ENCODE data around the gene CAMK1D.

CAMK1D gene

DNA sequence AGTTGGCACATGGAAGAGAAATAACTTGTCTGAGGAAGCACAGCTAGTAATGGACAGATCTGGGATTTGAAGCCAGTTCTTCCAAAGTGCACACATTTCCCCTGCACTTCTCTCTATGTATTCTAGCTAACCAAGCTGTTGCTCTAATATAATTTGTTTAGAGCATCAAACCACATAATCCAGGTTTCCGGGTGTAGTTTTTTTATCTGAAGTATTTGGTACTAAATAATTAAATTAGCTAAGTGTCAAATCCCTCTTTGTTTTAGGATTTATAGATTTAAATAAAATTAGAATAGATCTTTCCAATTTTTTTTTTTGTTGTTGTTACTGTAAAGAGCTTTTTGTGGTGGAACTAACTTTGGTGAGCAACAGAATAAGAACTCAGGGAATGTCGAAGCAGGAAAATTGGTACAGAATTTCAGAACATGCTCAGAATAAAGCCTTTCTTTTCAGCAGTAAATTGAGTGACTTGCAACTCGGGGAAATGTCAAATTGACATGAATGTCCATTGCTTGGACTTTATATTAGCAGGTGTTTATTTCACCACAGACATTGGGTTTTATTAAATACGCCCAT is 33.7 kb downstream of the CAMK1D start:
- DNase-seq (ENCODE audit: low read depth): no peak
- H3K4me3 ChIP-seq (ENCODE audit: low read depth, low read length): no peak overlapping the region
- TF ChIP-seq, protein P1, sequence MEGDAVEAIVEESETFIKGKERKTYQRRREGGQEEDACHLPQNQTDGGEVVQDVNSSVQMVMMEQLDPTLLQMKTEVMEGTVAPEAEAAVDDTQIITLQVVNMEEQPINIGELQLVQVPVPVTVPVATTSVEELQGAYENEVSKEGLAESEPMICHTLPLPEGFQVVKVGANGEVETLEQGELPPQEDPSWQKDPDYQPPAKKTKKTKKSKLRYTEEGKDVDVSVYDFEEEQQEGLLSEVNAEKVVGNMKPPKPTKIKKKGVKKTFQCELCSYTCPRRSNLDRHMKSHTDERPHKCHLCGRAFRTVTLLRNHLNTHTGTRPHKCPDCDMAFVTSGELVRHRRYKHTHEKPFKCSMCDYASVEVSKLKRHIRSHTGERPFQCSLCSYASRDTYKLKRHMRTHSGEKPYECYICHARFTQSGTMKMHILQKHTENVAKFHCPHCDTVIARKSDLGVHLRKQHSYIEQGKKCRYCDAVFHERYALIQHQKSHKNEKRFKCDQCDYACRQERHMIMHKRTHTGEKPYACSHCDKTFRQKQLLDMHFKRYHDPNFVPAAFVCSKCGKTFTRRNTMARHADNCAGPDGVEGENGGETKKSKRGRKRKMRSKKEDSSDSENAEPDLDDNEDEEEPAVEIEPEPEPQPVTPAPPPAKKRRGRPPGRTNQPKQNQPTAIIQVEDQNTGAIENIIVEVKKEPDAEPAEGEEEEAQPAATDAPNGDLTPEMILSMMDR (IDR thresholded peaks at IDR 0.05; ENCODE audit: insufficient read depth, low read depth, low read length, missing control alignments): no peak

DNA sequence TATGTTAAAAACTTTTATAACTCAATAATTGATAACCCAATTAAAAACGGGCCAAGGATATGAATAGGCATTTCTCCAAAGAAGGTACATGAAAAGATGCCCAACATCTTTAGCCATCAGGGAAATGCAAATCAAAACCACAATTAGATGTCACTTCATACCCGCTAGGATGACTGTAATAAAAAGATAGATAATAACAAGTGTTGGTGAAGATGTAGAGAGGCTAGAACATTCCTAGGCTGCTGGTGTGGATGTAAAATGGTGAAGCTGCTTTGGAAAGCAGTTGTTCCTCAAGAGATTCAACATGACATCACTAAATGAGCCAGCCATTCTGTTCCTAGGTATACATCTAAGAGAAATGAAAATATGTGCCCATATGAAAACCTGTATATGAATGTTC is 35.6 kb downstream of the CAMK1D start:
- TF ChIP-seq, protein P1 (IDR thresholded peaks at IDR 0.05; ENCODE audit: insufficient read depth, low read depth, low read length, missing control alignments): no peak
- H3K4me3 ChIP-seq (ENCODE audit: low read depth, low read length): no peak overlapping the region
- DNase-seq (ENCODE audit: low read depth): no peak

DNA sequence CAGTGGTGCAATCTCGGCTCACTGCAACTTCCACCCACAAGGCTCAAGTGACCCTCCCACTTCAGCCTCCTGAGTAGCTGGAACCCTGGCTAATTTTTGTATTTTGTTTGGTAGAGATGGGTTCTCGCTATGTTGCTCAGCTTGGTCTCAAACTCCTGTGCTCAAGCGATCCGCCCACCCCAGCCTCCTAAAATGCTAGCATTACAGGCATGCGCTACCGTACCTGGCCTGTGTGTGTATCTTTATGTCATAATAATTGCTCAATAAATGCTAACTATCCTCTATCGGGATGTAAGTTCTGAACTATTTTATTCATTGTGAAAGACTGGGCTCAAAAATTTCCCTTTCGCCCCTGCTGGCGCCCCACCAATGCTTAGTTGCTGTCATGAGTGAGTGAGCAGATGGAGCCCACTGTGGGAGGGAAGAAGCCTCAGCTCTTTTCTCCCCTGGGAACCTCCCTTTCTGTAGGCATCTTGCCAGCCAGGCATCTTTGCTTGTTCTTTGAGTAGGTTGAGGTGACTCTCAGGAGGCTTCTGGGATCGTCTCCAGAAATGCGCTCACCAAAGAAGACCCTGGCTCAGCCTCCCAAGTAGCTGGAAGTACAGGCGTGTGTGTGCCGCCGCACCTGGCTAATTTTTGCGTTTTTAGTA is 38.3 kb downstream of the CAMK1D start:
- TF ChIP-seq, protein P1 (IDR thresholded peaks at IDR 0.05; ENCODE audit: insufficient read depth, low read depth, low read length, missing control alignments): no peak
- no peak for DNase-seq (ENCODE audit: low read depth)
- no peak overlapping the region for H3K4me3 ChIP-seq (ENCODE audit: low read depth, low read length)

DNA sequence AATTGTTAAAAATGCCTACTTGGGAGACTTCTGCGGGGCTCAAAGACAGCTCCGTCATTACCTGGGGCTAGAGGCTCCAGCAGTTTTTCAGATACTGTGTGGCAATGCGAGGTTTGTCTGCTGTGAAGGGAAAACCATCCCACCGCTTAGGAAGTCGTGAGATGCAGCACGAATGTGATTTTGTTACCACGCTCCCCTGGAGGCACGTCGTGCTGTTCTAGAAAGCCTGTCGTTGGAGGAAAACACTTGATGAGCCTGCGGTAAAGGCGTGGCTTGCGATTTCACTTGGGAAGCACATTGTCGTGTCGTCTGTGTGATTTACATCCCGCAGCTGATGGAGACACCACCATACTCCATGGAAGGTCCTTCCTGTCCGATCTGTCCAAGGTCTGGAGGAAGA is 39.3 kb downstream of the CAMK1D start:
- H3K4me3 ChIP-seq (ENCODE audit: low read depth, low read length): no peak overlapping the region
- TF ChIP-seq, protein P1 (IDR thresholded peaks at IDR 0.05; ENCODE audit: insufficient read depth, low read depth, low read length, missing control alignments): no peak
- no peak for DNase-seq (ENCODE audit: low read depth)

DNA sequence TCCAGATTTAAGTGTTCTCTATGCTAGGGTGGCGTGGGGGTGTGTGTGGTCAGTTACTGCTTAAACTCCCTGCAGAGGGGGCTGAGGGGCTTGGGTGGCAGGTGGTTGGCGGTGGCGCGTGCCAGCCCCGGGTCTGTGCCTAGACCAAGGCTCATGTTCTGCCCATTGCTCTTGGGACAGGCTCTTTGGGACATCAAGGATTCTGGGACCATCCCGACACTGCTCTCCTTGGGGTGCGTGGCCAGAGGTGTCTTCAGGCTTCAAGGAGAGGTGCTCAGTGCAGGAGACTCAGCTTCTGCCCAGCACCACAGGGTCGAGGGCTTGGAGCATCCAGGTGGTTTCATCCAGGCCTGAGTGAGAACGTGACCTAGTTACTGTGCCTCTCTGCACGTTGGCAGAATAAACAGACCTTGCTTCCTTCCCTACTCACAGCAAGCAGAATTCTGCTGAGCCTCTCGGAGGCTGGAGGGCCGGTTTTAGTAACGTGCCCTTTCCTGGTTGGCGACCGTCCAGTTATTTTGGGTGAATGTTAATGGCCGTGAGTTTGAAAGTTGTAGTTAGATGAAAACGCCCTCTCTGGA is 39.9 kb downstream of the CAMK1D start:
- peak; percentile 29 for DNase-seq (ENCODE audit: low read depth)
- H3K4me3 ChIP-seq (ENCODE audit: low read depth, low read length): no peak overlapping the region
- TF ChIP-seq, protein P1 (IDR thresholded peaks at IDR 0.05; ENCODE audit: insufficient read depth, low read depth, low read length, missing control alignments): no peak

DNA sequence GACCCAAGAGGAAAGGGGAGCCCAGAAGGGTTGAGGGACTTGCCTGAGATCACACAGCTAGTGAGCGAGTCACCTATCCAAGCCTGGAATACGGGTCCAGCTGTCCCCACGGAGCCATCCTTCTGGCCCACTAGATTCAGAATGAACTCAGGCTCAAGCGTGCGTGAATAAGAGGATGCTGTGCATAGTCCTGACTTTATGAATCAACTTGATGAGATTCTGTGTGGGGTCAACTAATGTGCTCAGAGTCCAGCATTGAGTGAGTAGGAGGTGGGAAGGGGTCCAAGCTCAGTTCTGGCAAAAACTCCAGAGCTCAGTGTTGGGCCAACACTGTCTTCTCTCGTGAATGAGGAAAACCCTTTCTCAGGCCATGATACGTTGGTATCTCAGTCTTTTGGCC is 41.4 kb downstream of the CAMK1D start:
- TF ChIP-seq, protein P1 (IDR thresholded peaks at IDR 0.05; ENCODE audit: insufficient read depth, low read depth, low read length, missing control alignments): no peak
- H3K4me3 ChIP-seq (ENCODE audit: low read depth, low read length): no peak overlapping the region
- DNase-seq (ENCODE audit: low read depth): no peak
